SK-N-SH treated with all-trans-retinoic acid at 6 μM for 48 hours (cell line): Measurements from ENCODE around the gene LRRC36.

Experiments used
- ATAC-seq: fragments of 200-7000 bp; cut with Tn5 transposase; 3 replicates; pipeline ENCODE4 v1.9.1; 2020; ENCODE audit warnings: mild to moderate bottlenecking, moderate library complexity
- ARNTL ChIP-seq: fragments of 450-650 bp; formaldehyde crosslinking; IDR thresholded peaks from 2 replicates; pipeline ENCODE4 v1.5.0; 2020; ENCODE audit warnings: low read depth, mild to moderate bottlenecking, moderate library complexity, borderline replicate concordance
- BACH2 ChIP-seq: fragments of 250-450 bp; sonication (Bioruptor Pico); IDR thresholded peaks from 2 replicates; pipeline ENCODE4 v1.9.0; 2021; ENCODE audit warnings: mild to moderate bottlenecking, borderline replicate concordance
- CREB5 ChIP-seq: fragments of 250-450 bp; sonication (Bioruptor Pico); IDR thresholded peaks from 2 replicates; pipeline ENCODE4 v1.5.1; 2020; ENCODE audit warnings: low read depth, mild to moderate bottlenecking, moderate library complexity
- CSDC2 ChIP-seq: fragments of 250-450 bp; sonication (Bioruptor Pico); IDR thresholded peaks from 2 replicates; pipeline ENCODE4 v1.5.0; 2020; ENCODE audit warnings: mild to moderate bottlenecking, moderate library complexity
- CSRNP3 ChIP-seq: fragments of 250-450 bp; sonication (Bioruptor Pico); IDR thresholded peaks from 2 replicates; pipeline ENCODE4 v1.5.1; 2021; ENCODE audit warnings: mild to moderate bottlenecking, moderate library complexity
- ESRRG ChIP-seq: fragments of 250-450 bp; sonication (Bioruptor Pico); IDR thresholded peaks from 2 replicates; pipeline ENCODE4 v1.6.1; 2021; ENCODE audit warnings: mild to moderate bottlenecking
- GLIS3 ChIP-seq: fragments of 250-450 bp; sonication (Bioruptor Pico); IDR thresholded peaks from 2 replicates; pipeline ENCODE4 v1.5.0; 2020; ENCODE audit warnings: mild to moderate bottlenecking, moderate library complexity
- ISL1 ChIP-seq: fragments of 250-450 bp; sonication (Bioruptor Pico); IDR thresholded peaks from 2 replicates; pipeline ENCODE4 v2.1.2; 2022; ENCODE audit warnings: mild to moderate bottlenecking, moderate library complexity
- OSR1 ChIP-seq: fragments of 250-450 bp; sonication (Bioruptor Pico); IDR thresholded peaks from 2 replicates; pipeline ENCODE4 v1.8.0; 2022; ENCODE audit warnings: moderate library complexity, mild to moderate bottlenecking, inconsistent platforms
- PATZ1 ChIP-seq: fragments of 250-450 bp; sonication (Bioruptor Pico); IDR thresholded peaks from 2 replicates; pipeline ENCODE4 v1.8.0; 2020; ENCODE audit warnings: mild to moderate bottlenecking, moderate library complexity, borderline replicate concordance
- POU6F1 ChIP-seq: fragments of 250-450 bp; sonication (Bioruptor Pico); IDR thresholded peaks from 2 replicates; pipeline ENCODE4 v1.8.0; 2021; ENCODE audit warnings: low read depth, mild to moderate bottlenecking, moderate library complexity, borderline replicate concordance
- PPARA ChIP-seq: fragments of 250-450 bp; sonication (Bioruptor Pico); IDR thresholded peaks from 2 replicates; pipeline ENCODE4 v1.5.0; 2020; ENCODE audit warnings: mild to moderate bottlenecking, borderline replicate concordance
- RARB ChIP-seq: fragments of 250-450 bp; sonication (Bioruptor Pico); IDR thresholded peaks from 2 replicates; pipeline ENCODE4 v1.8.0; 2021; ENCODE audit warnings: mild to moderate bottlenecking, moderate library complexity
- SNAI2 ChIP-seq: fragments of 250-450 bp; sonication (Bioruptor Pico); IDR thresholded peaks from 2 replicates; pipeline ENCODE4 v1.5.0; 2020; ENCODE audit warnings: mild to moderate bottlenecking, moderate library complexity
- TCF4 ChIP-seq: fragments of 250-450 bp; sonication (Bioruptor Pico); IDR thresholded peaks from 2 replicates; pipeline ENCODE4 v1.8.0; 2021; ENCODE audit warnings: mild to moderate bottlenecking, moderate library complexity, borderline replicate concordance
- TOX ChIP-seq: fragments of 250-450 bp; sonication (Bioruptor Pico); IDR thresholded peaks from 2 replicates; pipeline ENCODE4 v1.8.0; 2021; ENCODE audit warnings: mild to moderate bottlenecking, moderate library complexity, borderline replicate concordance
- ZC3H10 ChIP-seq: fragments of 250-450 bp; sonication (Bioruptor Pico); IDR thresholded peaks from 2 replicates; pipeline ENCODE4 v1.5.1; 2021; ENCODE audit warnings: mild to moderate bottlenecking, moderate library complexity
- ZFP3 ChIP-seq: fragments of 250-450 bp; sonication (Bioruptor Pico); IDR thresholded peaks from 2 replicates; pipeline ENCODE4 v1.5.0; 2020; ENCODE audit warnings: mild to moderate bottlenecking, moderate library complexity
- ZNF565 ChIP-seq: fragments of 450-650 bp; formaldehyde crosslinking; conservative IDR thresholded peaks from 2 replicates; pipeline ENCODE4 v1.5.0; 2020; ENCODE audit warnings: low read depth, mild to moderate bottlenecking, moderate library complexity
- ZNF70 ChIP-seq: fragments of 450-650 bp; formaldehyde crosslinking; IDR thresholded peaks from 2 replicates; pipeline ENCODE4 v1.5.0; 2020; ENCODE audit warnings: mild to moderate bottlenecking, moderate library complexity
- ZNF8 ChIP-seq: fragments of 450-650 bp; formaldehyde crosslinking; IDR thresholded peaks from 2 replicates; pipeline ENCODE4 v1.5.0; 2020; ENCODE audit warnings: mild to moderate bottlenecking, moderate library complexity
- TF ChIP-seq, protein P1 (sequence below): fragments of 250-450 bp; sonication (Bioruptor Pico); IDR thresholded peaks from 2 replicates; pipeline ENCODE4 v1.5.0; 2020; ENCODE audit warnings: mild to moderate bottlenecking, moderate library complexity

Gene LRRC36

GRCh38 chr16:67398546-67399217 is 72.1 kb downstream of the LRRC36 start:
- ATAC-seq, result no peak

GRCh38 chr16:67399218-67399733 is 72.7 kb downstream of the LRRC36 start:
- no peak for ATAC-seq
- TF ChIP-seq CSDC2, result no peak
- no peak for TF ChIP-seq BACH2 (CRISPR knock-in tag)
- TF ChIP-seq ESRRG (CRISPR knock-in tag), result no peak
- TF ChIP-seq OSR1 (CRISPR knock-in tag), result no peak
- no peak for TF ChIP-seq ZC3H10 (CRISPR knock-in tag)
- no peak for TF ChIP-seq ZNF70 (CRISPR knock-in tag)
- TF ChIP-seq RARB (CRISPR knock-in tag), result no peak
- no peak for TF ChIP-seq ARNTL (CRISPR knock-in tag)
- TF ChIP-seq ZNF8 (CRISPR knock-in tag), result no peak
- no peak for TF ChIP-seq TCF4 (CRISPR knock-in tag)

More at GRCh38 chr16:67398546-67399217, 72.1 kb downstream of the LRRC36 start:
- TF ChIP-seq PATZ1 (CRISPR knock-in tag) (no peak), ZNF8 (CRISPR knock-in tag) (no peak), ISL1 (CRISPR knock-in tag) (no peak), CSDC2 (no peak), POU6F1 (CRISPR knock-in tag) (no peak), ESRRG (CRISPR knock-in tag) (no peak), GLIS3 (CRISPR knock-in tag) (no peak), BACH2 (CRISPR knock-in tag) (no peak), ZNF70 (CRISPR knock-in tag) (no peak), RARB (CRISPR knock-in tag) (no peak), TOX (CRISPR knock-in tag) (no peak), PPARA (CRISPR knock-in tag) (no peak), ZFP3 (CRISPR knock-in tag) (no peak), ZNF565 (CRISPR knock-in tag) (no peak), SNAI2 (no peak), OSR1 (CRISPR knock-in tag) (no peak), CSRNP3 (CRISPR knock-in tag) (no peak), ARNTL (CRISPR knock-in tag) (no peak), CREB5 (CRISPR knock-in tag) (no peak)
- TF ChIP-seq, protein P1, sequence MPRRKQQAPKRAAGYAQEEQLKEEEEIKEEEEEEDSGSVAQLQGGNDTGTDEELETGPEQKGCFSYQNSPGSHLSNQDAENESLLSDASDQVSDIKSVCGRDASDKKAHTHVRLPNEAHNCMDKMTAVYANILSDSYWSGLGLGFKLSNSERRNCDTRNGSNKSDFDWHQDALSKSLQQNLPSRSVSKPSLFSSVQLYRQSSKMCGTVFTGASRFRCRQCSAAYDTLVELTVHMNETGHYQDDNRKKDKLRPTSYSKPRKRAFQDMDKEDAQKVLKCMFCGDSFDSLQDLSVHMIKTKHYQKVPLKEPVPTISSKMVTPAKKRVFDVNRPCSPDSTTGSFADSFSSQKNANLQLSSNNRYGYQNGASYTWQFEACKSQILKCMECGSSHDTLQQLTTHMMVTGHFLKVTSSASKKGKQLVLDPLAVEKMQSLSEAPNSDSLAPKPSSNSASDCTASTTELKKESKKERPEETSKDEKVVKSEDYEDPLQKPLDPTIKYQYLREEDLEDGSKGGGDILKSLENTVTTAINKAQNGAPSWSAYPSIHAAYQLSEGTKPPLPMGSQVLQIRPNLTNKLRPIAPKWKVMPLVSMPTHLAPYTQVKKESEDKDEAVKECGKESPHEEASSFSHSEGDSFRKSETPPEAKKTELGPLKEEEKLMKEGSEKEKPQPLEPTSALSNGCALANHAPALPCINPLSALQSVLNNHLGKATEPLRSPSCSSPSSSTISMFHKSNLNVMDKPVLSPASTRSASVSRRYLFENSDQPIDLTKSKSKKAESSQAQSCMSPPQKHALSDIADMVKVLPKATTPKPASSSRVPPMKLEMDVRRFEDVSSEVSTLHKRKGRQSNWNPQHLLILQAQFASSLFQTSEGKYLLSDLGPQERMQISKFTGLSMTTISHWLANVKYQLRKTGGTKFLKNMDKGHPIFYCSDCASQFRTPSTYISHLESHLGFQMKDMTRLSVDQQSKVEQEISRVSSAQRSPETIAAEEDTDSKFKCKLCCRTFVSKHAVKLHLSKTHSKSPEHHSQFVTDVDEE (CRISPR knock-in tag), result no peak
- TF ChIP-seq, all 23 proteins: peak for 0
